Measurements from ENCODE around the gene PPIE.
"Not testable (repeated sequence)": the region's sequence is repeated elsewhere in the genome, so short reads cannot be mapped to it uniquely, and the experiment has no call there.

The PPIE gene

GRCh38 chr1:39773369-39773979, 34.8 kb downstream of the PPIE start:
- H3K9me3 Mint-ChIP-seq, H3K4me3 Mint-ChIP-seq, H3K27ac Mint-ChIP-seq, H3K36me3 Mint-ChIP-seq, H3K27me3 Mint-ChIP-seq, DNase-seq: not testable (repeated sequence)
- peaks cover 5 to 18% of the 10 kb centered on the region in 2 donors for H3K4me1 Mint-ChIP-seq
- ATAC-seq (replicated peaks), result peak; percentile 27 to 44

- ATAC-seq (replicated peaks); H3K4me3 Mint-ChIP-seq; DNase-seq; H3K36me3 Mint-ChIP-seq; H3K9me3 Mint-ChIP-seq; H3K27ac Mint-ChIP-seq: not testable (repeated sequence)
- Mint-ChIP-seq H3K4me1 (peaks cover 6 to 17% of the 10 kb centered on the region in 2 donors), H3K27me3 (peaks cover 0 to 11% of the 10 kb centered on the region in 2 donors)
Measured at GRCh38 chr1:39775141-39775540, 36.5 kb downstream of the PPIE start.

GRCh38 chr1:39775676-39776399, 37.2 kb downstream of the PPIE start:
- not testable (repeated sequence) for DNase-seq, H3K36me3 Mint-ChIP-seq, H3K9me3 Mint-ChIP-seq
- Mint-ChIP-seq H3K4me1 (peaks cover 5 to 13% of the 10 kb centered on the region in 2 donors), H3K27me3 (peaks cover 0 to 11% of the 10 kb centered on the region in 2 donors), H3K4me3 (peak overlapping the region in 1 of 2 donors; percentile 43), H3K27ac (peak overlapping the region; percentile 91)
- ATAC-seq (replicated peaks), result peak; percentile 26

DNA sequence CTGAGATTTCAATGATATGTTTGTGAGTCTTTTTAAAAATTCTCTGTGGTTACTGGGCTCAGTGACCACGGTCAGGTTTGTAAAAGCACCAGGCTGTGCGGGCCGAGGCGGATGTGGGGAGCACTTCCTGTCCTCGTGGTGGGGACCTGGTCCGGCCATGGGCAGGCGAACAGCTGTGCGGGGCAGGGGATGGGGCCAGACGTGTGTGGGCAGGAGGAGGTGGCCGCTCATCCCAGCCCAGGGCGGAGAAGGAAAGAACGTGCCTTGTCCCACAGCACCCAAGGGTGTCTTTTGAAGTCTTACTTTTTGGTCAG, 37.7 kb downstream of the PPIE start:
- Mint-ChIP-seq H3K4me1 (peaks cover 5 to 13% of the 10 kb centered on the region in 2 donors), H3K27me3 (peaks cover 0 to 11% of the 10 kb centered on the region in 2 donors), H3K27ac (peak overlapping the region; percentile 91), H3K4me3 (peak overlapping the region in 1 of 2 donors; percentile 43), H3K9me3 (no peaks in the 10 kb centered on the region), H3K36me3 (no peaks in the 10 kb centered on the region)
- ATAC-seq (replicated peaks), result peak; percentile 28 to 34
- no peak for DNase-seq

DNA sequence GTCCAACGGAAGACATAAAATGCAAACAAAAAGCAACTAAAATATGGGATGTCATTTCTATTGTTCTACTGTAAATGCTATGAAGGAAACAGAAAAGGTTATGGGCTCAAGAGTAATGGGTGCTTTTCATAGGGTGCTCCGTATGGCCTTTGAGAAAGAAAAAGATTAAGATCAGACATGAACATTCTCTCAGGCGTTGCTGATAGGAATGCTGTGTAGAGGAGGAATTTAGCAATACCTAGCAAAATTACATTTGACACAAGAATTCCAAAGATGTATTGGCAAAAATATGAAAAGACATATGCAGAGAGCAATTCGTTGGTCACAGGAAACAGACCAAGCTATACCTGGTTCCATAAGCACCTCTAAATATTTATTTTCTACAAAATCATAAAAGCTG, 38.2 kb downstream of the PPIE start:
- Mint-ChIP-seq H3K4me1 (peaks cover 5 to 13% of the 10 kb centered on the region in 2 donors), H3K4me3 (no peak overlapping the region), H3K27ac (no peak overlapping the region), H3K36me3 (no peaks in the 10 kb centered on the region), H3K27me3 (peaks cover 0 to 11% of the 10 kb centered on the region in 2 donors), H3K9me3 (no peaks in the 10 kb centered on the region)
- ATAC-seq (replicated peaks) (no peak), DNase-seq (no peak)

GRCh38 chr1:39777306-39777705, 38.6 kb downstream of the PPIE start:
- DNase-seq (no peak), ATAC-seq (replicated peaks) (no peak)
- Mint-ChIP-seq H3K4me3 (no peak overlapping the region), H3K9me3 (no peaks in the 10 kb centered on the region), H3K27me3 (peaks cover 0 to 11% of the 10 kb centered on the region in 2 donors), H3K27ac (no peak overlapping the region), H3K36me3 (no peaks in the 10 kb centered on the region), H3K4me1 (peaks cover 5 to 13% of the 10 kb centered on the region in 2 donors)

GRCh38 chr1:39777896-39778295, 39.2 kb downstream of the PPIE start:
- not testable (repeated sequence) for DNase-seq; H3K9me3 Mint-ChIP-seq; ATAC-seq (replicated peaks); H3K4me3 Mint-ChIP-seq; H3K36me3 Mint-ChIP-seq; H3K27ac Mint-ChIP-seq
- Mint-ChIP-seq H3K27me3 (peaks cover 0 to 11% of the 10 kb centered on the region in 2 donors), H3K4me1 (peaks cover 5 to 13% of the 10 kb centered on the region in 2 donors)

DNA sequence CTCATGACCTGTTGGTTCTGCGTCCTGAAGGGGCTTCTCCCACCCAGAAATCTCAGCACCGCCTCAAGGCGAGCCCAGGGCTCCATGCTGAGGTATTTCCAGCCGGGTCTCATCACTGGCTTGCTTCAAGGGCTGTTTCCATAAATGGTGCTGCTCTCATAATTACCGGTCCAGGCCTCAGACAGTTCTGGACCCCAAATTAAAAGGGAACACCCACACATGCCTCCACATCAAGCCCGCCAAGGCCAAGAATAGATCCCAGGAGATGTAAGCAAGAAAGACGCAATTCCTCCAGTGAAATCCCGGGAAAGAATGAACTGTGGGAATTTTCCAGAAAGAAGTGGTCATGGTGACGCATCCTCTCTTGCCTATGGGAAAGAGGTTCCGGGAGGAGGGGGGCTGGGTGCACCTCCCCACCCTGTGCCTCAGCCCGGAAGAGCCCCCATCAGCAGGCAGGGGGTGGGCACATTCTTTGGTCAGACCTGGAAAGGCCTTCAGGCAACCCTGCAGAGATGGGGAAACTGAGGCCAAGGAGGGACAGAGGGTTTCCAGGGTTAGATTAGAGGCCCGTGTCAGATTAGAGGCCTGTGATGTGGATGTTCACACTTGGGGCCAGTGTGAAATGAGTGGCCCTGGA, 39.9 kb downstream of the PPIE start:
- Mint-ChIP-seq H3K27me3 (peaks cover 0 to 18% of the 10 kb centered on the region in 2 donors), H3K4me1 (peaks cover 5 to 13% of the 10 kb centered on the region in 2 donors)
- not testable (repeated sequence) for H3K9me3 Mint-ChIP-seq; H3K36me3 Mint-ChIP-seq; H3K27ac Mint-ChIP-seq; DNase-seq; H3K4me3 Mint-ChIP-seq; ATAC-seq (replicated peaks)

GRCh38 chr1:39779137-39779536, 40.5 kb downstream of the PPIE start:
- ATAC-seq (replicated peaks) (peak in 1 of 2 donors; percentile 29), DNase-seq (no peak)
- Mint-ChIP-seq H3K4me3 (no peak overlapping the region), H3K36me3 (no peaks in the 10 kb centered on the region), H3K27ac (no peak overlapping the region), H3K27me3 (peaks cover 0 to 23% of the 10 kb centered on the region in 2 donors), H3K9me3 (no peaks in the 10 kb centered on the region), H3K4me1 (peaks cover 5 to 13% of the 10 kb centered on the region in 2 donors)

DNA sequence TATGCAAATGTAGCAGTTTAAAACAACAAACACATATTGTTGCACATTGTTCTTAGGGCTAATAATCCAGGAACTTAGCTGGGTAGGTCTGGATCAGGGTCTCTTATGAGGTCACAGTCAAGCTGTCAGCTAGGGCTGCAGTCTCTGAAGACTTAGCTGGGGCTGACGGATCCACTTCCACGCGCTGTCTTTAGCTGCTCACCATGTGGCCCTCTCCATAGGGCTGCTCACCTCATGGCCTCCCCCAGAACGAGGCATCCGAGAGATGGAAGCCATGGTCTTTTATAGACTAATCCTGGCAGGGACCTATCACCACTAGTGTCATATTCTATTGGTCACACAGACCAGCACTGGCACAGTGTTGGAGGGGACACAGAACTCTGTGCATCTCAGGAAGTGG, 41.1 kb downstream of the PPIE start:
- DNase-seq (no peak), ATAC-seq (replicated peaks) (no peak)
- Mint-ChIP-seq H3K4me3 (no peak overlapping the region), H3K27me3 (peaks cover 0 to 23% of the 10 kb centered on the region in 2 donors), H3K4me1 (peaks cover 5 to 13% of the 10 kb centered on the region in 2 donors), H3K27ac (no peak overlapping the region), H3K9me3 (no peaks in the 10 kb centered on the region), H3K36me3 (no peaks in the 10 kb centered on the region)

GRCh38 chr1:39781349-39781715, 42.6 kb downstream of the PPIE start:
- peaks cover 3 to 4% of the 10 kb centered on the region in 2 donors for H3K4me1 Mint-ChIP-seq
- no peaks in the 10 kb centered on the region for H3K36me3 Mint-ChIP-seq
- ATAC-seq (replicated peaks), result no peak
- H3K9me3 Mint-ChIP-seq, result no peaks in the 10 kb centered on the region
- no peak overlapping the region for H3K27ac Mint-ChIP-seq
- peaks cover 0 to 27% of the 10 kb centered on the region in 2 donors for H3K27me3 Mint-ChIP-seq
- no peak overlapping the region for H3K4me3 Mint-ChIP-seq
- DNase-seq, result no peak

GRCh38 chr1:39782103-39782502, 43.4 kb downstream of the PPIE start:
- Mint-ChIP-seq H3K27me3 (peaks cover 5 to 34% of the 10 kb centered on the region in 2 donors), H3K4me1 (peaks cover 0 to 3% of the 10 kb centered on the region in 2 donors), H3K4me3 (no peak overlapping the region), H3K27ac (no peak overlapping the region), H3K36me3 (no peaks in the 10 kb centered on the region), H3K9me3 (no peaks in the 10 kb centered on the region)
- DNase-seq, result no peak
- no peak for ATAC-seq (replicated peaks)

DNA sequence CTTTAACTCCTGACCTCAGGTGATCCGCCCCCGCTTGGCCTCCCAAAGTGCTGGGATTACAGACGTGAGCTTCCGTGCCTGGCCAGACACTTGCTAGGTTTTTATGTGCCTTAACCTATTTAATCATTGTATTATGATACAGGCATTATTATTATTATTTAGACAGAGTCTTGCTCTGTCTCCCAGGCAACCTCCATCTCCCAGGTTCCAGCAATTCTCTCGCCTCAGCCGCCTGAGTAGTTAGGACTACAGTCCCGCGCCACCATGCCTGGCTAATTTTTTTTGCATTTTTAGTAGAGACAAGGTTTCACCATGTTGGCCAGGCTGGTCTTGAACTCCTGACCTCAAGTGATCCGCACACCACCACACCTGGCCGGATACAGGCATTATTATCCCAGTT, 44.0 kb downstream of the PPIE start:
- peaks cover 11 to 40% of the 10 kb centered on the region in 2 donors for H3K27me3 Mint-ChIP-seq
- not testable (repeated sequence) for H3K4me1 Mint-ChIP-seq; H3K4me3 Mint-ChIP-seq; H3K27ac Mint-ChIP-seq; H3K9me3 Mint-ChIP-seq; ATAC-seq (replicated peaks); DNase-seq; H3K36me3 Mint-ChIP-seq

- not testable (repeated sequence) for H3K9me3 Mint-ChIP-seq; H3K36me3 Mint-ChIP-seq; H3K27ac Mint-ChIP-seq; ATAC-seq (replicated peaks); DNase-seq; H3K4me1 Mint-ChIP-seq
- Mint-ChIP-seq H3K4me3 (peak overlapping the region in 1 of 2 donors; percentile 42), H3K27me3 (peaks cover 21 to 43% of the 10 kb centered on the region in 2 donors)
Measured at GRCh38 chr1:39786303-39787107, 47.8 kb downstream of the PPIE start.
